Esophagus muscularis mucosa (tissue), 4 donors: Measurements from ENCODE around the gene WRNIP1. TPM values are rescaled to one million over a fixed set of nuclear protein-coding genes. Genes with fewer than 3 reads are reported as not detected.

Experiments
- DNase-seq: peaks from one replicate; pipeline ENCODE4 v3.0.0-alpha.2; 2017; ENCODE audit errors: extremely low spot score
- H3K27ac ChIP-seq, 4 donors: fragments of 200-600 bp; sonication (generic); replicated peaks in 1 of 4; 1 replicate in 3 of 4; 2 replicates in 1 of 4; pipeline ENCODE4 v1.5.1; 2016 to 2019; ENCODE audit warnings: mild to moderate bottlenecking in 1 of 4
- H3K27me3 ChIP-seq, 4 donors: fragments of 200-600 bp; sonication (generic); one replicate each; pipeline versions ENCODE4 v1.5.1 to v1.6.0; 2016 to 2019
- H3K36me3 ChIP-seq, 4 donors: fragments of 200-600 bp; sonication (generic); one replicate each; pipeline ENCODE4 v1.5.1; 2016 to 2019
- H3K4me1 ChIP-seq, 4 donors: fragments of 200-600 bp; sonication (generic); one replicate each; pipeline ENCODE4 v1.5.1; 2016 to 2019
- H3K4me3 ChIP-seq, 4 donors: fragments of 200-600 bp; sonication (generic); 1 replicate in 2 of 4; 2 replicates in 2 of 4; pipeline ENCODE4 v1.5.1; 2016 to 2019; ENCODE audit warnings: mild to moderate bottlenecking in 4 of 4, moderate library complexity in 1 of 4
- H3K9me3 ChIP-seq, 4 donors: fragments of 200-600 bp; sonication (generic); 1 replicate in 3 of 4; 2 replicates in 1 of 4; pipeline ENCODE4 v1.5.1; 2016 to 2019
- CTCF ChIP-seq, 3 experiments: fragments of 200-600 bp in 2 of 3; fragments of 450-650 bp in 1 of 3; sonication (generic) in 2 of 3; IDR thresholded peaks; one replicate each; pipeline ENCODE4 v1.5.1; 2017 to 2019; ENCODE audit warnings: antibody characterized with exemption in 3 of 3, mild to moderate bottlenecking in 2 of 3, moderate library complexity in 1 of 3
- EP300 ChIP-seq: sonication (generic); formaldehyde crosslinking; IDR thresholded peaks from one replicate; pipeline ENCODE4 v1.6.1; 2017; ENCODE audit warnings: antibody characterized with exemption
- POLR2A ChIP-seq: fragments of 450-650 bp; IDR thresholded peaks from one replicate; pipeline ENCODE4 v1.6.1; 2017; ENCODE audit warnings: antibody characterized with exemption, moderate library complexity, mild to moderate bottlenecking, low read depth
- POLR2AphosphoS5 ChIP-seq, 2 donors: sonication (generic); formaldehyde crosslinking; IDR thresholded peaks; one replicate each; pipeline ENCODE4 v1.6.1; 2017; ENCODE audit warnings: antibody characterized with exemption in 2 of 2
- WGBS: methylation state at CpG from one replicate; pipeline ENCODE4 v1.1.5; 2018; 5-methylcytosine and 5-hydroxymethylcytosine counted together
- intact Hi-C: fragments of 100-400 bp; cut with DNase I; formaldehyde crosslinking; loops from one replicate; pipeline ENCODE4 v1.15.1; 2023
- total RNA-seq, 4 donors: library from RNA; depleted of rRNA; stranded (reverse); fragments of >200 nt; gene quantifications; one replicate each; pipeline versions ENCODE4 v1.1.0 to v1.2.1, GENCODE V29; 2016

WRNIP1 gene
- total RNA-seq, 4 donors from 2014 or later, result 55.2 to 77.2 (median 63.7) TPM

- 82% methylated on average over 27 of the region's 27 CpGs for WGBS
- Histone ChIP-seq H3K9me3 (no peaks in the 10 kb centered on the region), H3K27me3 (no peaks in the 10 kb centered on the region), H3K36me3 (no peaks in the 10 kb centered on the region), H3K4me3 (peak overlapping the region; percentile 59 to 92 (median 75)), H3K27ac (peak overlapping the region; percentile 87 to 98 (median 97)), H3K4me1 (peaks cover 22 to 38% (median 30%) of the 10 kb centered on the region in 4 donors)
- intact Hi-C loops, result no loop called here
- no peak for DNase-seq
- TF ChIP-seq CTCF (IDR thresholded peaks at IDR 0.05), result no peak
- TF ChIP-seq POLR2AphosphoS5 (IDR thresholded peaks at IDR 0.05), result no peak
- TF ChIP-seq EP300, result no peak
- TF ChIP-seq POLR2A, result no peak
Measured at GRCh38 chr6:2763876-2764540, 1.2 kb upstream of the WRNIP1 start.

- intact Hi-C loops, result no loop called here
- WGBS, result 0% methylated on average over 44 of the region's 45 CpGs
- DNase-seq, result no peak
Measured at GRCh38 chr6:2764610-2765165, 505 bp upstream of the WRNIP1 start.

DNA sequence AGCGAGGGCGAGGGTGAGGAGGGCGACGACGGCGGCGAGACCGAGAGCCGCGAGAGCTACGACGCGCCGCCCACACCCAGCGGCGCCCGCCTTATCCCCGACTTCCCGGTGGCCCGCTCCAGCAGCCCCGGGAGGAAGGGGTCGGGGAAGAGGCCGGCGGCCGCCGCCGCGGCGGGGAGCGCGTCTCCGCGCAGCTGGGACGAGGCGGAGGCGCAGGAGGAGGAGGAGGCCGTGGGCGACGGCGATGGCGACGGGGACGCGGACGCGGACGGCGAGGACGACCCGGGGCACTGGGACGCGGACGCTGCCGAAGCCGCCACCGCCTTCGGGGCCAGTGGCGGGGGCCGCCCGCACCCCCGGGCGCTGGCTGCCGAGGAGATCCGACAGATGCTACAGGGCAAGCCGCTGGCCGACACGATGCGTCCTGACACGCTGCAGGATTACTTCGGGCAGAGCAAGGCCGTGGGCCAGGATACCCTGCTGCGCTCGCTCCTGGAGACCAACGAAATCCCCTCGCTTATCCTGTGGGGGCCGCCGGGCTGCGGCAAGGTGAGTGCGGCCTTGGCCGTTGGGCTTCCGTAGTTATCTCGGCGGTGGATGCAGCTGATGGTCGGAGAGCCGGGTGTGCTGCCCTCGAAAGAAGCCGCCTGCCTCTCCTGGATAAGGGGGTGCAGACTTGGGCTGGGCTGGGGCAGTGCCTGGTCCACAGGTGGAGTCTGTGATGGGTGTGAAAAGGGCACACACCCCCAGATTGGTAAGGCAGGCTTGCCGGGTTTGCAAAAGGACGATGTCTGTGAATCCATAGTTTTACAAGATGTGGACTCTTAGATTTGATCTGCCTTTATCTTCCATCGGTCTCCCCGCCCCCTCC lies 938 bp downstream of the WRNIP1 start:
- 0% methylated on average over 34 of the region's 91 CpGs for WGBS
- H3K27ac ChIP-seq, result peak overlapping the region; percentile 95 to 98 (median 97)
- no peaks in the 10 kb centered on the region for H3K9me3 ChIP-seq
- intact Hi-C loops, result no loop called here
- H3K27me3 ChIP-seq, result no peaks in the 10 kb centered on the region
- TF ChIP-seq EP300 (no peak), POLR2AphosphoS5 (IDR thresholded peaks at IDR 0.05) (no peak), POLR2A (no peak), CTCF (IDR thresholded peaks at IDR 0.05) (no peak)
- H3K4me3 ChIP-seq, result peak overlapping the region; percentile 77 to 96 (median 89)
- no peak for DNase-seq
- peaks cover 39 to 58% (median 49%) of the 10 kb centered on the region in 4 donors for H3K4me1 ChIP-seq
- peaks cover 0 to 10% (median 1%) of the 10 kb centered on the region in 4 donors for H3K36me3 ChIP-seq

More at GRCh38 chr6:2764610-2765165, 505 bp upstream of the WRNIP1 start:
- H3K9me3 ChIP-seq, result no peaks in the 10 kb centered on the region
- peak overlapping the region; percentile 59 to 92 (median 75) for H3K4me3 ChIP-seq
- TF ChIP-seq POLR2A (no peak), EP300 (no peak), POLR2AphosphoS5 (IDR thresholded peaks at IDR 0.05) (peak in 1 of 2 donors; percentile 85), CTCF (IDR thresholded peaks at IDR 0.05) (no peak)
- peaks cover 25 to 44% (median 37%) of the 10 kb centered on the region in 4 donors for H3K4me1 ChIP-seq
- H3K27ac ChIP-seq, result peak overlapping the region; percentile 87 to 98 (median 97)
- no peaks in the 10 kb centered on the region for H3K27me3 ChIP-seq
- H3K36me3 ChIP-seq, result no peaks in the 10 kb centered on the region

GRCh38 chr6:2766767-2767656 lies 1.8 kb downstream of the WRNIP1 start:
- Histone ChIP-seq H3K36me3 (peaks cover 0 to 19% (median 2%) of the 10 kb centered on the region in 4 donors), H3K9me3 (no peaks in the 10 kb centered on the region), H3K27ac (peak overlapping the region; percentile 95 to 98 (median 97)), H3K4me1 (peaks cover 42 to 64% (median 50%) of the 10 kb centered on the region in 4 donors), H3K4me3 (peak overlapping the region; percentile 77 to 96 (median 89)), H3K27me3 (no peaks in the 10 kb centered on the region)
- TF ChIP-seq POLR2A (no peak), CTCF (IDR thresholded peaks at IDR 0.05) (peak in 1 of 3 experiments; percentile 21)
- DNase-seq, result no peak
- 3% methylated on average over 13 of the region's 13 CpGs for WGBS
- intact Hi-C loops, result no loop called here
